Hepatocyte (in vitro differentiated cells): ENCODE results near the gene TNFRSF12A. TPM values are rescaled to one million over a fixed set of nuclear protein-coding genes. Genes with fewer than 3 reads are reported as not detected.

Source experiments
- DNase-seq: peaks from one replicate; pipeline ENCODE4 v3.0.0-alpha.2; 2016; ENCODE audit warnings: low spot score
- H2AFZ ChIP-seq: fragments of 200-600 bp; sonication (generic); 2 replicates; pipeline ENCODE4 v1.6.0; 2016; ENCODE audit warnings: antibody characterized with exemption, mild to moderate bottlenecking
- H3K27ac ChIP-seq: fragments of 200-600 bp; sonication (generic); 2 replicates; pipeline ENCODE4 v1.5.1; 2016; ENCODE audit warnings: mild to moderate bottlenecking
- H3K27me3 ChIP-seq: fragments of 200-600 bp; sonication (generic); 2 replicates; pipeline ENCODE4 v1.6.1; 2016
- H3K36me3 ChIP-seq: fragments of 200-600 bp; sonication (generic); replicated peaks from 2 replicates; pipeline ENCODE4 v1.5.1; 2016; ENCODE audit warnings: low read depth; ENCODE audit not compliant: insufficient read depth
- H3K4me1 ChIP-seq: fragments of 200-600 bp; sonication (generic); 2 replicates; pipeline ENCODE4 v1.5.1; 2016; ENCODE audit warnings: mild to moderate bottlenecking, moderate library complexity; ENCODE audit not compliant: insufficient read depth
- H3K4me2 ChIP-seq: fragments of 200-600 bp; sonication (generic); 2 replicates; pipeline ENCODE4 v1.6.0; 2016
- H3K4me3 ChIP-seq: fragments of 200-600 bp; sonication (generic); 2 replicates; pipeline ENCODE4 v1.5.1; 2016; ENCODE audit warnings: mild to moderate bottlenecking
- H3K79me2 ChIP-seq: fragments of 200-600 bp; sonication (generic); 2 replicates; pipeline ENCODE4 v1.6.0; 2017; ENCODE audit warnings: mild to moderate bottlenecking
- H3K9me2 ChIP-seq: fragments of 200-600 bp; sonication (generic); replicated peaks from 2 replicates; pipeline ENCODE4 v1.6.0; 2017; ENCODE audit warnings: mild to moderate bottlenecking; ENCODE audit not compliant: insufficient read depth
- H3K9me3 ChIP-seq: fragments of 200-600 bp; sonication (generic); 2 replicates; pipeline ENCODE4 v1.5.1; 2016; ENCODE audit warnings: low read depth, mild to moderate bottlenecking
- H4K20me1 ChIP-seq: fragments of 200-600 bp; sonication (generic); 2 replicates; pipeline ENCODE4 v1.6.0; 2016; ENCODE audit warnings: mild to moderate bottlenecking; ENCODE audit not compliant: insufficient read depth, poor library complexity, severe bottlenecking
- CTCF ChIP-seq: fragments of 200-600 bp; sonication (generic); IDR thresholded peaks from 2 replicates; pipeline ENCODE4 v1.5.1; 2016; ENCODE audit warnings: antibody characterized with exemption, mild to moderate bottlenecking; ENCODE audit not compliant: poor library complexity
- EZH2 ChIP-seq: fragments of 200-600 bp; sonication (generic); IDR thresholded peaks from 2 replicates; pipeline ENCODE4 v1.6.1; 2016; ENCODE audit warnings: antibody characterized with exemption, mild to moderate bottlenecking, borderline replicate concordance
- EZH2phosphoT487 ChIP-seq: fragments of 200-600 bp; sonication (generic); IDR thresholded peaks from one replicate; pipeline ENCODE4 v1.6.1; 2018; ENCODE audit warnings: antibody characterized with exemption, mild to moderate bottlenecking, low read depth, moderate library complexity; ENCODE audit not compliant: unreplicated experiment, severe bottlenecking
- WGBS: methylation state at CpG from one replicate; pipeline ENCODE4 v1.1.6; 2016; ENCODE audit warnings: low lambda C conversion rate; ENCODE audit errors: missing lambda C conversion rate; 5-methylcytosine and 5-hydroxymethylcytosine counted together
- polyA plus RNA-seq: library from polyadenylated mRNA; unstranded; fragments of >200 nt; fragmentation: Nextera tagmentation; extraction: Ambion mirVana; gene quantifications from 2 replicates; pipeline ENCODE4 v1.2.1, GENCODE V29; 2016
- total RNA-seq: library from RNA; depleted of rRNA; stranded (reverse); fragments of >200 nt; gene quantifications from 2 replicates; pipeline ENCODE4 v1.2.3, GENCODE V29; 2014

Gene TNFRSF12A
- total and polyA plus RNA-seq, 2 experiments from 2014 or later, result 127 to 385 TPM

- Histone ChIP-seq H3K4me1 (no peaks in the 10 kb centered on the region), H3K9me2 (no peaks in the 10 kb centered on the region), H3K79me2 (no peaks in the 10 kb centered on the region), H3K9me3 (no peaks in the 10 kb centered on the region), H3K36me3 (no peaks in the 10 kb centered on the region), H3K4me2 (no peak overlapping the region), H3K27ac (no peak overlapping the region), H3K27me3 (peaks cover 48% of the 10 kb centered on the region), H2AFZ (no peak overlapping the region), H3K4me3 (no peak overlapping the region), H4K20me1 (no peaks in the 10 kb centered on the region)
- TF ChIP-seq CTCF (no peak), EZH2phosphoT487 (no peak), EZH2 (no peak)
- DNase-seq, result peak; percentile 41
- WGBS, result 83% methylated on average over 5 of the region's 5 CpGs
Observed at GRCh38 chr16:3038896-3039295, 18.7 kb downstream of the TNFRSF12A start.

- DNase-seq, result no peak
- Histone ChIP-seq H3K9me2 (no peaks in the 10 kb centered on the region), H3K4me3 (no peak overlapping the region), H3K36me3 (no peaks in the 10 kb centered on the region), H2AFZ (no peak overlapping the region), H3K4me1 (peaks cover 20% of the 10 kb centered on the region), H4K20me1 (no peaks in the 10 kb centered on the region), H3K79me2 (no peaks in the 10 kb centered on the region), H3K27ac (no peak overlapping the region), H3K9me3 (no peaks in the 10 kb centered on the region), H3K27me3 (peaks cover 67% of the 10 kb centered on the region), H3K4me2 (no peak overlapping the region)
- 90% methylated on average over 3 of the region's 3 CpGs for WGBS
- TF ChIP-seq EZH2phosphoT487 (no peak), CTCF (no peak), EZH2 (no peak)
Observed at GRCh38 chr16:3042376-3042775, 22.2 kb downstream of the TNFRSF12A start.

- TF ChIP-seq CTCF (no peak), EZH2 (no peak), EZH2phosphoT487 (no peak)
- peaks cover 20% of the 10 kb centered on the region for H3K4me1 ChIP-seq
- H3K4me3 ChIP-seq, result no peak overlapping the region
- no peak overlapping the region for H2AFZ ChIP-seq
- no peaks in the 10 kb centered on the region for H3K79me2 ChIP-seq
- H3K27ac ChIP-seq, result no peak overlapping the region
- peak overlapping the region; percentile 96 for H3K4me2 ChIP-seq
- H3K9me3 ChIP-seq, result no peaks in the 10 kb centered on the region
- H3K36me3 ChIP-seq, result no peaks in the 10 kb centered on the region
- peaks cover 78% of the 10 kb centered on the region for H3K27me3 ChIP-seq
- 88% methylated on average over 6 of the region's 6 CpGs for WGBS
- DNase-seq, result no peak
- H3K9me2 ChIP-seq, result no peaks in the 10 kb centered on the region
- H4K20me1 ChIP-seq, result no peaks in the 10 kb centered on the region
Observed at GRCh38 chr16:3044708-3045107, 24.5 kb downstream of the TNFRSF12A start.
